ENCODE results near the gene KRTAP3-1.
"Not testable (repeated sequence)": the region's sequence is repeated elsewhere in the genome, so short reads cannot be mapped to it uniquely, and the experiment has no call there.

KRTAP3-1 gene

DNA sequence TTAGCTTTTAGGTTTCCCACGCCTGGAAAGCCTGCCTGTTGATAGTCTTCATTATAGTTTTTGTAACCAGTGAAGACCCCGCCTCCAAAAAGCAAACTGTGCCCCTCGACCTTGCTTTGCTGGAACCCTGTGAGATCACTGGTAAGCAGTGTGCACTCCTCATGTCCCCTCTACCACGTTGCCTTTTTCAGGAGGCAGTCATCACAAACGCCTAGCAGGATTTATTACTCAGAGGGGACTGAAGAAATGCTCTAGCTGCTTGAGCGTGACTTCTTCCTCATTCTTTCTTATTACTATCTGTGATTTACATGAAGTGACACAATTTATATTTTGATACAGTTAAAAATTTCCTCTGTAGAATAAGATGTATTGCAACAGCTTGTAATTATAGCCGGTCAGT is 6.5 kb upstream of the KRTAP3-1 start:
- DNase-seq (ENCODE audit: low read depth), result no peak

DNA sequence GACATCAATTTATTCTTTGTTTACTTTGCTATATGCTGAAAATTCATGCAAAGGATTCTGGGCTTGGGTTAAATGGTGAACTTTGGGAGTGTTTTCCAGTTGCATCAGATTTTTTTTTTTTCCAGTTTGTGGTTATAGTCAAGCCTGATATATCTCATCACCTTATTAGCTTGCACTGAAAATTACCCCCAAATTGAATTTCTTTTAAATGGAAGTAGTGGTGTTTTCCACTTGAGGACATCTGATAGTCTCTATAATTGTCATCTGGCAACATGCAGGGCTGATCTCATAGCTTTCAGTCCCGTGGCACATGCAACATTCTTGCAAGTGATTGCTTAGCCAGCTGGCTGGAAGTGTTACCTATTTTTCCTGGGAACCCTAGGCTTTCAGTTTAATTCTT is 4.7 kb upstream of the KRTAP3-1 start:
- no peak for DNase-seq (ENCODE audit: low read depth)

DNA sequence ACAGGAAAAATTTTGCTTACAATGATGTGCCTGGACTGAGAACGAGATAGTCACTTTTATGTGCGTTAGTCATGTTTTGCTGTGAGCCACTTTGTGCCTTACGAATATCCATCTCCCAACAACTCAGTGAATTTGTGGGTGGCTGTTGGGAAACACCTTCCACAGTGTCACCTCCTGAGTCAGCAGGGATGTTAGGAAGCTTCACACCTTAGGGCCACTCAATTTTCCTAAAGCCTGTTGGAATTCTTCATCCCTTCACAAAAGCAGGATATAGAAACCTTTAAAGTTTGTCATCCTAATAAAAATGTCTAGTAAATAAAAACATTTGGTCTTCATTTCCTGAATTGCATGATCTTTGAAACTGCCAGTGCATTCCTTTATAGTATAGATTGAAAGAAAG is 4.3 kb upstream of the KRTAP3-1 start:
- no peak for DNase-seq (ENCODE audit: low read depth)

DNA sequence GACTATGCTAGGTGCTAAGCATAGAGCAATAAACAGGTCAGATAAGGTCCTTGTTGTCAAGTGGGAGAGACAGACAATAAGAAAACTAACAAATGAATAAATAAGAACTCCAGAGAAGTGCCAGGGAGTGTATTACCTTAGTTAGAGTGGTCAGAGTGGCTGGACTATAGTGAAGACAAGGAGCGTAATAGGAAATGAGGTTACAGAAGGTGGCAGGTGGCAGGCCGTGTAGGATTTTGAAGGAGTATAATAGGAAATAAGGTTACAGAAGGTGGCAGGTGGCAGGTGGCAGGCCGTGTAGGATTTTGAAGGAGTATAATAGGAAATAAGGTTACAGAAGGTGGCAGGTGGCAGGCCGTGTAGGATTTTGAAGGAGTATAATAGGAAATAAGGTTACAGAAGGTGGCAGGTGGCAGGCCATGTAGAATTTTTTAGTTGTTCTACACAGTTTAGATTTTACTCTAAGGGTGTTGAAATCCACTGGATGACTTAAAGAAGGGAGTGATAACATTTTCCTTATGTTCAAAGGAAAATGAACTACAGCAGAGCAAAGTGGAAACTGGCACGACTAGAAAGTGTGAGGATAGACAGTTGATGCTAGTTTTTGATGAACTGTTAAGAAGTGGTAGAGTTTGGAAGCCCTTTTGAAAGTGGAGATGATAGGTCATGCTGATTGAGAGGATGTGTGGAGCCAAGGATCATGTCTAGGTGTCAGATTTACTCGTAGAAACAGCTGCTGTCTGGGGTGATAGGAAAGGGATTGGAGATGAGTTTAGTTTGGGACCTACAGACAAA is 3.6 kb upstream of the KRTAP3-1 start:
- DNase-seq (ENCODE audit: low read depth), result no peak

DNA sequence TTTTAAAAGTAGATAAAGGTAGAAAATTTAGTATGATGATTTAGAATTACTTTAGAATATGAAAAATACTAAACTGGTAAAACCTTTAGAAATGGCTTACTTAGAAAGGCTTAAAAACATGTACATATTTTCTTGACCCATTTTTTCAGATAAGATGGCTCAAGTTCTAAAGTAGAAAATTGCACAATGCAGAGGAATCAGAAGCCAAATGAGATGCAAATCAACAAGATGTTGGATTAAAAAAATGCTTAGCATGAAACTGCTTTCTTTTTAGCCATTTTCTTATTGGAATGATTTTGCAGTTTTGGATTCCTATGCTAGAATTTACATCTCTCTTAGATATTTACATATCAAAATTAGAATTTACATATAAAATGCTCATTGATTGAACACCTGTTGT is 1.5 kb upstream of the KRTAP3-1 start:
- no peak for DNase-seq (ENCODE audit: low read depth)

DNA sequence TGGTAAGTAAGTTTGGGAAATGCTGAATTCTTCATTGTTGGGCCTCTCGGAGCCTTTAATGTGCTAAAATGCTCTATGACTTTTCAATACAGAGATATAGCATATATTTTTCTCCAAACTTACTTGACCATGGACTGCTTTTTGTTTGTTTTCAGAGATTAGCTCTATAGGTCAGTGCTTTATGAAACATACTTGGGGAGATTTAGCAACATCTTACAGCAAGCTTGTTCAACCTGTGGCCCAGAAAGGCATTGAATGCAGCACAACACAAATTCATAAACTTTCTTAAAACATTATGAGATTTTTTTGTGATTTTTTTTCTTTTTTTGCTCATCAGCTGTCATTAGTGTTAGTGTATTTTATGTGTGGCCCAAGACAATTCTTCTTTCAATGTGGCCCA is 1.0 kb upstream of the KRTAP3-1 start:
- no peak for DNase-seq (ENCODE audit: low read depth)

DNA sequence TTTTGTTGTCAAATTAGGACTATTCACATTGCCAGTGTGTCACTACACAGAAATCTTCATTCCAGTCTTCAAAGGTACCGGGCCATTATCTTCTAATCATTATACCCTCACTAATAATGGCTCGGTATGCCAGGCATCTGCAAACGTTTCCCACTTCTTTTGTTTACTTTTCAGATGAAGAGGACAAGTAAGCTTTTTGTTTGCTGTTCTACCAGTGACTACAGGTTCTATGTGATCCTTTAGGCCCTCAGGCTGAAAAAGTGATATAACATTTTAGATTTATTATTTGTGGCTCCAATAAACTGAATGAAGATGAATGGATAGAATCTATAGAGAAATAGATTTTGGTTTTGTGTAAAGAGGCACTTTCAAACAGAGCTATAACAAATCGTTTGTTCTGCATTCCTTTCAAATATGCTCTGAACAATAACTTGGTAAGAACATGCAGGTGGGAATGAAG is 403 bp upstream of the KRTAP3-1 start:
- DNase-seq (ENCODE audit: low read depth), result no peak

DNA sequence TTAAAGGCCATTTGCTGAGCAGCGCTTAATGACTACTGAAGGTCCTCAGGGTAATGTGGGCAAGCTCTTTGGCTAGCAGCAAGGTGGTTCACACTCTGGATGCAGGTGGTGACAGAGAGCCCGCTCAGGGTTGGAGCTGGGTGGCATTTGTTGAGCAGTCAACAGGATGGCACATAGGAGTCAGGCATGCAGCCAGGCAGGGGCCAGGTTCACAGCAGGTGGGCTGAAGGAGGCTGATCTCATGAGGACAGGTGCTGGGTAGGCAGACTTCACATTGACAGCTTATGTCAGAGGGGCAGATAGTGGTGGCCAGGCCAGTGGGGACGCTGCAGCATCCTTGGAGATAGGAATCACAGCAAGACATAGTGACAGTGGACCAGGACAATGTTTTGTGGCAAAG is 4.5 kb downstream of the KRTAP3-1 start:
- no peak for DNase-seq (ENCODE audit: low read depth)

DNA sequence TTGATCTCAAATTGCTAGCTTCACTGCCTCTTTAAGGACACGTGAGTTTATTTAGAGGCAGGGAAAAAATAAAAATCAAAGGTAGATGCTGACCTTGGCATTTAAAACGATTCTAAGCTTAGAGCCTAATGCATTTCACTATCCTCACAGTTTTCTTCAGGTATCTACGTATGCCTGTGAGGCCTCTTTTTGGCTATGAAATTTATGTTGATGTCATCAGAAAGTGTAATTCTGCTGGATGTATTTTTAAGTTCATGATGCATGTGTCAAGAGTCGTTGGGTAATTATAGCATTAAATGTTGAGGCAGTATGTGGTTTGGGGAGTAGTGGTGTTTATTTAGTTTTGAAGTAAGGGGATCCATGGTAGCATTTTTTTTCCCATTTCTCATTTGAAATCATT is 5.0 kb downstream of the KRTAP3-1 start:
- no peak for DNase-seq (ENCODE audit: low read depth)

DNA sequence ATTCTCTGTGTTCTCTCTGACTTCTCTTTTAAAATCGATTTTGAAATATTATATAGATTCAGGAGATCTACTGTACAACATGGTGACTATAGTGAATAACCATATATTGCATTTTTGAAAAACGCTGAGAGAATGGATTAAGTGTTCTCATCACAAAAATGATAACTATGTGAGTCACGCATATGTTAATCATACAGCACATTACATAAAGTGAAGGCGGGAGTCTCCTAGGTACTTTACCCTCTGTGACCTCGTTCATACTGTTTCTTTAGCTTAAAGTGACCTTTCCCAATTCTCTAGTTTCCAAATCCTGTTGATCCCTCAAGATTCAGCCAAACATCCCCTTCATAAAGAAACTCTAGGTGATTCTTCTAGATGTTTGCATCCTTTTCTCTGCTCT is 6.1 kb downstream of the KRTAP3-1 start:
- DNase-seq (ENCODE audit: low read depth), result no peak

DNA sequence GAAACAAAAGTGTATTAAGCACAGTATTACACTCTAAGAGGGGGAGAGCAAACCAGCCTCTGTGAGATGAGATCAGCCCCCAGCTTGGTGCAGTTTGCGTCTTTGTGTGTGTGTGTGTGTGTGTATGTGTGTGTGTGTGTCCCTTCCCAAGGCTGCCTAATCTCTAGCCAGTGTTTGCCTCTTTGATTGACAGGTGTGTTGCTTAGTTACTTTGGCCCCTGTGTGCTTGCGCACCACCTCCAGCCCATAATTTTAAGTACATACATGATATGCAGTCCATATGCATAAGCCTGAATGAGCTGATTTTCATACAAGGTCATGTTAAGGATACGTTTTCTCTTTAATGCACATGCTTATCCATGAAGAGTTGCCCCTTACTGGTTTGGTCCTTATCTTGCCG is 7.1 kb downstream of the KRTAP3-1 start:
- no peak for DNase-seq (ENCODE audit: low read depth)

DNA sequence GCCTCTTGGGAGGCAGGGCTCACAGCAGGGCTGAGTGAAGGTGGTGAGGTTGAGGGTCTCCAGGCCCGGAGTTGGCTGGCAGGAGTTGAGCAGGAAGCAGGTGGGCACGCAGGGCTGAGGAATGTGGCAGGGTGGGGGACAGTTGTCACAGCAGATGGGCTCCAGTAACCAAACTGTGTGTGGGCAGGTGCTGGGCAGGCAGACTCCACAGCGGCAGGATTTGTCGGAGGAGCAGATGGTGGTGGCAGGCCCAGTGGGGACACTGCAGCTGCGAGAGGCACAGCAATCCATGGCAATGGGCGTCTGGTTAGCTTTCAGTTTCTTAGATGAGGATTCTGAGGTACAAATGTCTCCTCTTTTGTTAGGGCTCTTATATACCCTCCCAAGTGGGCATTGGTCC is 9.4 kb downstream of the KRTAP3-1 start, which contains the start of gene KRTAP3-2:
TSS of gene KRTAP3-2 (minus strand) at position 344 of the 400 bp plus-strand sequence. CDS start at position 291, 53 bp downstream.
- DNase-seq (ENCODE audit: low read depth), result not testable (repeated sequence)

DNA sequence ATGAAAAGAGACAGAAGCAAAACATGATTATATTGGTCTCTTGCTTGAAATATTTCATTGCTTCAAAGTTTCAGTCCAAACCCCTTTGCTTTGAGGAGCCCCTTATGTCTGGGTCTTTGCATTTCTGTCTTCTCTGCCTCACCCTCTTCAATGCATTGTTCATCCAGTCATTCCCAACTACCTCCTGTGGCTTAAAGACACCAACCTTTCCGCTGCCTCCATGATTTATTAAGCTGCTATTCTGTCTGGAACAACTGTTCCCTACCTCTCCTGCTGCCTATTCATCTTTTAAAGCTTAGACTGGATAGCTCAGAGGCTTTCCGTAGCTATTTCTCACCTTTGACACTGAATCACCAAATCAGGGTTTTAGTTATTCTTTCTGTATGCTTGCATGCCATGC is 11.6 kb downstream of the KRTAP3-1 start:
- DNase-seq (ENCODE audit: low read depth), result no peak

DNA sequence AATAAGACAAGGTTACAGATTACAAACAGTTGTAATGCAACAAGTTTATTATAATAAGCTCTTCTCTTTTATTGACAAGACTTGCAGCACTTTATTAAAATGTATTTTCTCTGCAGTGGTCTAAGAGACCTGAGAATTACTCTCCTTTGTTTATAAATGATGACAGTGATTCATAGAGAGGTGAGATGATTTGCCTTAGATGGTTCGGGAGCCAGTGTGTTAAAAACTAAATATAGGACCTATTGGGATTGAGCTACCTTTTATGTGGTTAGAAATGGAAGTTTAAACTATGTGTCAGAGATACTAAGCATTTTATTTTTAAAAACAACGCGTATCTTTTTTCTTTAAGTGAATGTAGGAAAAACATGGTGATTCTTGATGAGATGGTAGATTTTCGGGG is 12.1 kb downstream of the KRTAP3-1 start:
- DNase-seq (ENCODE audit: low read depth), result no peak

DNA sequence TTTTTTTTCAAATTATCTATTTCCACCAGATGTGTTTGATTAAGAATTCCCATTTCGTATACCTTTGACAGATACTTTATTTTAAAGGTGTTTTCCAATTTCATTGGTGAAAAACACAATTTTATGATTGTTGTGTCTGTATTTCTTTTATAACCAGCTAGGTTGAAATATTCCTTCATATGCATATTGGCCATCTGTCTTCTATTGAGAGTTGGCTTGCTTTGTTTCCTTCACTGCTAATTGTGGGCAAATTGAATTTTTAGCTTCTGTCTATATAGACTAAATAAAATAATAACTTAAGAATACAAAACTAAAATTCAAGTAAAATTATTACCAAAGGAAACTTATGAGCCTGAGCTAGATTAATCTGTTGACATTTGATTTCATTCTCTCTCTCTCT is 13.8 kb downstream of the KRTAP3-1 start:
- no peak for DNase-seq (ENCODE audit: low read depth)

DNA sequence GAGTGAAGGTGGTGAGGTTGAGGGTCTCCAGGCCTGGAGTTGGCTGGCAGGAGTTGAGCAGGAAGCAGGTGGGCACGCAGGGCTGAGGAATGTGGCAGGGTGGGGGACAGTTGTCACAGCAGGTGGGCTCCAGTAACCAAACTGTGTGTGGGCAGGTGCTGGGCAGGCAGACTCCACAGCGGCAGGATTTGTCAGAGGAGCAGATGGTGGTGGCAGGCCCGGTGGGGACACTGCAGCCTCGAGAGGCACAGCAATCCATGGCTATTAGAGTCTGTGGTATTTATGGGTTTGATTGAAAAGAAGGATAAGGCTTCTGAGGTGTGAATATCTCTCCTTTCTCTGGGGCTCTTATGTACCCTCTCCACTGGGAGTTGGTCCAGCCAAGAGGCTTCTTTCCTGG is 15.1 kb downstream of the KRTAP3-1 start, which contains the start of gene KRTAP3-3:
TSS of gene KRTAP3-3 (minus strand) at position 326 of the 400 bp plus-strand sequence. CDS start at position 259, 67 bp downstream.
- no peak for DNase-seq (ENCODE audit: low read depth)

DNA sequence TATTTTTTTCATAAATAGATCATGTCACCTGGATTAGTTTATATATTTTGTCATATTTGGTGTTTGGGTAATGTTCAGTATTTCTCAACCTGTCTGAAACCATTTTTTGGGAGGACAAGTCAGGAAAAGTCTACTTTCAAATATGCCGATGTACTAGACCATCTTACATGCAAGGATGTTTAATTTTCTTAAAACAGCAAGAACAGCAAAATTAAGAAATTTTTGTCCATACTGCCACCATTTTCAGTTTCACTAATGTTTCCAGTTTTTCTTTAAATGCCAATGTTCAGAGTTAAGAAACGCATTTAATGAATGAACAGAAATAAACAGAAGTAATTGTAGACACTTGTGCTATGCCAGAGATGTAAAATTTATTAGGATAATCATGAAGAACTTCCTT is 15.8 kb downstream of the KRTAP3-1 start:
- DNase-seq (ENCODE audit: low read depth), result no peak

DNA sequence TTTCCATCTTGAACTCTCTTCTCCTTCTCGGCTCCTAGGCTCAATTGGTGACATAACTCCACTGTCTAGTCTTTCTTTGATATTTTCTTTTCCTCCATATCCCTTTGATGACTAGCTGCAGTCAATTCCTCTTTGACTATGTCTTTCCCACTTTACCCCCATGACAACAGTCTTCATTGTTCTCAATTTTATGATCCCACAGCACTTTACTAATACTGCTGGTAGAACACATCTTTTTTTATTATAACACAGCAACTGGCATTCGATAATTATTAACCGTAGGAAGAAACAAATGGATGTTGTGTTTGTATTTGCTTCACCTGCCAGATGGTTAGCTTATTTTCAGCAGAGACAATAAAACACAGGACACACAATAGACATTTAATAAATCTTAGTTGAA is 16.3 kb downstream of the KRTAP3-1 start:
- no peak for DNase-seq (ENCODE audit: low read depth)

DNA sequence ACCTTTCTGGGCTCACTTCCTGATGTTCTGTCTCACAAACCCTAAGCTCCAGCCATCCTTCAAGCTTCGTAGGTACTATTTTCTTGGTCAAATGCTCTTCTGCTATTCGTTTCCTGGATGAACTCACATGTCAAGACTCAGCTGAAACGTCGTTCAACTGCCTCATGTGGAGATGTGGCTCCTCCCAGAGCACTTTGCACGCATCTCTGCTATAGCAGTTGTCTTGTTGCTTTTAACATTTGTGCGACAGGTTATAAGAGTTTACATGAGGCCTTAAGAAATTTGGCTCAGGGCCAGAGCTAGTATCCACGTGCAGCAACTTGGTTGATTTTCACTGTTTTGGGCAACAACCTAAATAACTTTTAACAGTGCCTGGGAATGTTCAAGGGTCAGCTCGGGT is 22.0 kb downstream of the KRTAP3-1 start:
- DNase-seq (ENCODE audit: low read depth), result no peak

DNA sequence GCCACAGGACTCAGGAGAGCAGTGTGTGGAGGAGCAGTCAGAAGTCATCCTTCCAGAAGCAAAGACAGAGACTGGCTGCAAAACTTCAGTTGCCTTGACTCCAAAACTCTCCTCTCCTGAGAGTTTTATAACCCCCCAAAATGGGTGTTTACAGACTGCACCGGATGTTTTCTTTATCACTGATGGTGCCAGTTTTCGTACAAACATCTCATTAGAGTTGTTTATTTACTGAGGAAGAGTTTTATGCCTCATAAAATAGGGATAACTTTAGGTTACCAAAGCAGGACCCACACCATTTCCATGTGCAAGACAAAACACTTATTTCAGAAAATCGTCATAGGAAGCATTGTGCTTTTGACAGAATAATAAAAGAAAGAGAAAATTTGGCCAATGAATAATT is 24.7 kb downstream of the KRTAP3-1 start, which contains the start of gene KRT40:
TSS of gene KRT40 (minus strand) at position 101 of the 400 bp plus-strand sequence. CDS start at position 48, 53 bp downstream.
- DNase-seq (ENCODE audit: low read depth), result no peak

DNA sequence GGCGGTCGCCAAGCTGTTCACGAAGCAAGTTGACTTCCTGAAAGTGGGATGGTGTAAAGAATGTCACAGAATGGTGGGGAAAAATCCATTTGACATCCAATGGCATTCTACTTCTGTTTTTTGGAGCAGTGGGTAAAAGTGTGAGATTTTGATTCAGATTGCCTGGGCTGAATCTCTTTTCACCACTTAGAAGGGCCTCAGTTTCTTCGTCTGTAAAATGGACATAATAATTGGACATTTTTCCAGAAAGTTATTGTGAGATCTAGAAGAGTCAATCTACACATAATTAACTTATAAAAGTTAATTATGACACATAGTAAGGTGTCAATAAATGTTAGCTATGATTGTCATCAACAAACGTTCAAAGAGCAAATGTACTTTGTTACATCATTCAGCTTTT is 27.8 kb downstream of the KRTAP3-1 start:
- no peak for DNase-seq (ENCODE audit: low read depth)

DNA sequence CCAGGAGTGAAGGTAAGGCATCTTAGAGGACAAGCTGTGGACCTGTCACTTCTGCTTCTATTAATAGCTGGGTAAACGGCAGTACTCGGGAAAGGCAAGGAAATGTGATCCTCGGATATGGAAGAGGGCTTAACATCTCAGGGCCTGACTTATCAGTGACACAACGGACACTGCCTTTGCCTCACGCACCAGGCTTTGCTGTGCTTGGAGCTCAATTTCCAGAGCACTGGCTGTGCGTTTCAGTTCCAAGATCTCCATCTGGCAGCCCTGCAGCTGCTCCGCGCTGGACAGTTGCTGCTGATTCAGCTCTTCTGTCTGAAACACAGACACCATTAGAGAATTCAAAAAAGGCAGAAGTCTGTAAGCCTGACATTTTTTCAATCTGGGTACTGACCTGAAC is 28.3 kb downstream of the KRTAP3-1 start:
- no peak for DNase-seq (ENCODE audit: low read depth)

DNA sequence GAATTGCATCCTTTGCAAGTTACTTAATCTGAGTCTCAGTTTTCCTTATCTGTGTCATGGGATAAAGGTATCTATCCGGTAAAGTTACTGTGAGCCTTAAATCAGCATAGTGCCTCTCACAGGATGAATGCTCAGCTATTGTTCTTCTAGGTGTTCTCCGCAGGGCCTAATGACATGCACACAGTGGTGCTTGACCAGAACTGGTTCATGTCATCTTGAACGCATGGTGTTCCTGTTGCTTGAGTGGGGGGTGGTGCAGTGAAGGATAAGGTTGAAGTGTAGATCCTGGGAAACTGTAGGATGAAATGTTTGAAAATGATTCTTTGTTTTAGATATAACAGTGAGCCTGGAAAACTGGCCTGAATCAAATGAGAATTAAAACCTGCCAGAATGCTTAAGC is 28.8 kb downstream of the KRTAP3-1 start:
- DNase-seq (ENCODE audit: low read depth), result no peak

DNA sequence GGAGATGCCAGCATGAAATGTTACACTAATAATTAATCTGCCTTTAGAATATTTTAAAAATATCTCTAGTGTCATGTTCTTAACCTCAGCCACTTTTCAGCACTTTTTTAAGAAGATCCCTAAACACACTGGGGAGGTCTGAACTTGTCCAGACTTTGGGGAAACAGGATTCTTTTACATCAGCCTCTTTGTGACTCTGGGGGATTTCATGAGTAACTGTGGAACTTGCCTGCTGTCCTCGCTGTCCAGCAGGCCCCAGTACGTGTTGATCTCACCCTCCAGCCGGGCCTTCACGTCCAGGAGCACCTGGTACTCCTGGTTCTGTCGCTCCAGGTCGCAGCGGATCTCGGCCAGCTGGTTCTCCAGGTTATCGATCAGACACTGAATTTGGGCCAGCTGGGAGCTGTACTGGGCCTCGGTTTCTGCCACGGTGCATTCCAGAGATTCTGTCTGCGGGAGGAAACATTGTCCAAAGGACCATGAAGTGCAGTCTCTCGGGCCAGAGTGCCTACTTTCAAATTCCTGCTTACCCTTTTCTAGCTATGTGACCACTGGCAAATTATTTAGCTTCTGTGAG is 30.3 kb downstream of the KRTAP3-1 start:
- no peak for DNase-seq (ENCODE audit: low read depth)

Data from stimulated activated CD8-positive, alpha-beta memory T cell treated with anti-CD3 and anti-CD28 coated beads, Interleukin-4, amount 100 ng/mL, for 24 hours (primary cell).